GM19468 (cell line): Measurements from ENCODE around the gene B2M.
"Not testable (repeated sequence)": the region's sequence is repeated elsewhere in the genome, so short reads cannot be mapped to it uniquely, and the experiment has no call there.

Source experiments
- ATAC-seq: cut with Tn5 transposase; IDR thresholded peaks from one replicate; pipeline ENCODE4 v1.9.1; 2021; ENCODE audit warnings: mild to moderate bottlenecking, moderate library complexity, moderate number of reproducible peaks; ENCODE audit not compliant: unreplicated experiment; ENCODE audit errors: extremely low read depth

The B2M gene

GRCh38 chr15:44711096-44711742 is at the start of gene B2M, which contains the start of gene PATL2:
TSS of gene B2M (plus strand) at chr15:44711517. CDS start at chr15:44711547, 30 bp downstream.
TSS of gene PATL2 (minus strand) at chr15:44711323. CDS start at chr15:44676490, 34,833 bp downstream.
- ATAC-seq: peak; percentile 85

- no peak for ATAC-seq
Observed at GRCh38 chr15:44661576-44661975, 49.7 kb upstream of the B2M start.

DNA sequence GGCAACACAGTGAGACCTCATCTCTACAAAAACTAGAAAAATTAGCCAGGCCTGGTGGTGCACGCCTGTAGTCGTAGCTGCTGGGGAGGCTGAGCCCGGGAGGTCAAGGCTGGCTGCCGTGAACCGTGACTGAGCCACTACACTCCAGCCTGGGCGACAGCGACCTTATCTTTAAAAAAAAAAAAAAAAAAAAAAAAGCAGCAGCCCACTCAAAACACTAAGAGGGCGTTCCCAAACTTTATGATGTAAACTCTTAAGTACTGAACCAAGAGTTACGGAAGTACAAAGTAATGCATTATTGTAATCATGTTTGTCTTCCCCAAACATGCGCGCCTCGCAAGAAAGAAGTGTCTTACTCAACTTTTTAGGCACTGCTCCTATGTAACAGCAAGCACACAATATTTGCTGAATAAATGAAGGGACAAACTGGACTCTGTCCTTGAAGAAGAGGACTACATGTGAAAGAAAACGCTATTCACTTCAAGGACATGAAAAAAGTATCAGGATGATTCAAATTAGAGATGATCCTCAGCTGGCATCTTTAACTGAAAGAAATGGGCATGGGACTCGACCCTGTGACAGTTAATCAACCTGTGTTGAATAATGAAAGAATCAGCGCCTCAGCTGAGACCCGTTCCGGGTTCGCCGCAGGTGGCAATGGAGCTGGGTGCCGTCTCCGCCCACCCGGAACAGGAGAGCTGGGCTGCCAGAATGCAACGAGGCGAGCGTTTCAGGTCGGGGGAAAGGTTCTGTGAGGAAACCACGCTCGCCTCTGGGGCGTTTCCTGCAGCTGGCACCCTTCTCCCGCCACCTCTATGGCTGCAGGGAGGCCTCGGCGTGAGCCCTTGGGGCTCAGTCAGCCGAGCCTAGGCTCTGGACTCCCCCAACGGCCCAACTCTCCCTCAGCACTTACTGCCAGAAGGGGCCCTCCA is 48.6 kb upstream of the B2M start:
- peak; percentile 16 for ATAC-seq

- peak; percentile 69 for ATAC-seq
Observed at GRCh38 chr15:44663410-44664308, 47.7 kb upstream of the B2M start, which contains the start of gene SPG11. TSS of gene SPG11 (minus strand) at chr15:44663662. CDS start at chr15:44663647, 15 bp downstream.

DNA sequence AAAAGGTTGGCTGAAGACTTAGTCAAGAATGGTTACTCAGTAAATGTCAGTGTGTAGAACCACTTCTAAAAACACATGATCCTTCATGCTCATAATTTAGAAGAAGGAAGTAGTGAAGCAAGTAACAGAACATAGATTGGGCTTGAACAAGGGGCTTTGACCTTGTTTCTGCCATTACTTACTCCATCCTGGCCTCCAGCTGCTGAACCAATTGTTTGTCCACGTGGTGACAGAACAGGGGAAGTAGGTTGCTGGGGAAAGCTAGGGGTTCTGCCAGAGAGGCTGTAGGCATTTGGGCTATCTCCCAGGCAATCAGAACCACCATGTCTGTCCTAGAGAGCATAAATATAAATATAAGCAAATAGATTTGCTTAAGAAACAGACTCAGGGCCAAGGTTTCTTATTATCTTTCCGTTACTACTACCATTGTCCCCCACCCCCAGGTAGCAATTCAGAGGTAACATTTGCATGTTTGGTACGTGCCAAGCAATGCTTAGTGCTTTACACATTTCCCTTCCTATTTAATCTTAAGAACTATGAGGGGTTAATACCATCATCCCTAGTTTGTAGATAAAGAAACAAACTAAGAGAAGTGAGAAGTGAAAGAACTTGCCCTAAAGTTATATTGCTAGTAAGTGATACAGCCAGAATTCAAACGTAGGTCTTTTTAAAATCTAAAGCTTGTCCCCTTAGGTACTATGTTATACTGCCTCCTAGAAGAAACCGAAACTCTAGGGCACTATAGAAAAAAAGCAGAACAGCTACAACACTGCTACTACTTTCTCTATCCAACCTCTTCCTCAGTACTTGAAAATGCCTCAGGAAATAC is 44.9 kb upstream of the B2M start:
- no peak for ATAC-seq

GRCh38 chr15:44667039-44667360 is 44.3 kb upstream of the B2M start:
- no peak for ATAC-seq

DNA sequence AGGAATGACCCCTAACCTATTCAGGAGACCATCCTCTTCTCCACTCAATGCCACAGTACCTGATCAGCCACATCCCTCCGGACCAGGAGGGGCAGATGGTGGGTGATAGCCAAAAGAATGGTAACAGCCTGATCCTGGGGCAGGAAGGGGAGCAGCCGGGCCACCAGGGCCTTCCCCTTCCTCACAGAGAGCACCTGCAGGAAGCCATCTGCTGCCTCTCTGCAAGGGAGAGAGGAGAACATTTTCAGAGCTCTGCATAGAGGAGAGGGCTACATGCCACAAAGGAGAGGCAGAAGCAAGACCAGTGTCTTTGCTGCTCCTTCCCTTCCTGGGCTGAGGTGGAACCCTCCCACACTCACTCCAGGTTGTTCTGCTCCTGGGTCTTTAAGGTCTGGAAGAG is 42.4 kb upstream of the B2M start:
- ATAC-seq: no peak

GRCh38 chr15:44670087-44670950 is 41.0 kb upstream of the B2M start:
- ATAC-seq: no peak

GRCh38 chr15:44673639-44674038 is 37.7 kb upstream of the B2M start:
- no peak for ATAC-seq

GRCh38 chr15:44675911-44676310 is 35.4 kb upstream of the B2M start:
- ATAC-seq: no peak

DNA sequence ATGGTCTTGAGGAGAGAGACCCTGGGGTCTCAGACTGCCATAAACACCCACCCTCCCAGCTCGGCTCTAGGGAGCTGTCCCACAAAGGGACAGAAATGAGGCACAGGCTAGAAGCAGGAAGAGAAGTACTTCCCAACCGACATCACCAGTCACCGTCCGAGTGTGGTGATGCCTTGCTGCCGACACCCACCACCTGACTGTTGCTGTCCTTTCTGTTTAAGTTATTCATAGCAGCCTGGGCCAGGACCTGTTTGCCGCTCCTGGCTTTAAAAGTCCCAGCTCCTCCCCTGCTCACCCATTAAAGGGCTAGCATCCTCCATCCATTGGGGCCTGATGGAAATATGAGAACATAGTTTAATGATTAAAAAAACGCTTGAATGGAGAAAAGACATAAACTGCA is 34.6 kb upstream of the B2M start:
- ATAC-seq: no peak

GRCh38 chr15:44682211-44682610 is 29.1 kb upstream of the B2M start:
- ATAC-seq: no peak

- not testable (repeated sequence) for ATAC-seq
Observed at GRCh38 chr15:44682809-44683682, 28.3 kb upstream of the B2M start.

GRCh38 chr15:44689318-44689717 is 22.0 kb upstream of the B2M start:
- not testable (repeated sequence) for ATAC-seq

DNA sequence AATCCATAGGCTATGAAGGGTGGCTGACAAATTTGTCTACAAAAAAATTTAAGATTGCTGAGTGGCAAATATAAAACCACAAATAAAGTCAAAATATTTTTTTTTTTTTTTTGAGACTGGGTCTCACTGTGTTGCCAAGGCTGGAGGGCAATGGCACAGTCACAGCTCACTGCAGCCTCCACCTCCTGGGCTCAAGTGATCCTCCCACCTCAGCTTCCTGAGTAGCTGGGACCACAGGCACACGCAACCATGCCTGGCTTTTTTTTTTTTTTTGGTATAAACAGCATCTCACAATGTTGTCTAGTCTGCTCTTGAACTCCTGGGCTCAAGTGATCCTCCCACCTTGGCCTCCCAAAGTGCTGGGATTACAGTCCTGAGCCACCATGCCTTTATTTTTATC is 21.1 kb upstream of the B2M start:
- ATAC-seq: not testable (repeated sequence)

DNA sequence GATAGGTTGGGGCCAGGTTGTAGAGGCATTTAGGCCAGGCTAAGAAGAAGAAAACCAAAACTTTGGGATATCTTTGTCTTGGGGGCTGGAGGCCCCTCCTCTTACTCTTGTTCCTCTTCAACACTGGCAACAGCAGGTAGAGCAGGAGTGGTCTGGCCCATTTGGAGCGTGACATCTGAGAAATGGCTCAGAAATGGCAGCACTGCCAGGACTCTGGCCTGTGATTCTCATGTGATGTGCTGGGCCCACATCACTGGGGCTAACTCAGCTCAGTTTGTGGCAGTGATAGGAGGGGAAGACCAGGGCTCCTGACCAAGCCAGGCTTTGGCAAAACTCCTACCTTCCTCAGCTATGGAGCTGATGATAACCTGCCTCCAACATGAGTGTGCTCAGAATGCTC is 18.7 kb upstream of the B2M start:
- no peak for ATAC-seq

DNA sequence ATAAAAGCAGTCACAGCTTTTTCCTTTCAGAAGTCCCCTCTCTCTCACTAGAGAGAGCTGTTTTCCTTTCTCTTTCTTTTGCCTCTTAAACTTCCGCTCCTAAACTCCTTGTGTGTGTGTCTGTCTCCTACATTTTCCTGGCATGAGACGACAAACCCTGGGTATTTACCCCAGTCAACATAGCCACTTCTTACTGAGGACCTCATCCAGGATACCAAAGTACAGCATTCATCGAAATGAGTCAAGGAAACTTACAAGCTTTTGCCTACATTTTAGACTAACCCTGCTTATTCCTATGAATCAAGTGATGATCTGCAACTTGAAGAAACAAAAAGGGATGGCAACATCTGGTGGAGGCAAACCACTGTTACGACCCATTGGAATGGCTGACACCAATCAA is 16.9 kb upstream of the B2M start:
- no peak for ATAC-seq

DNA sequence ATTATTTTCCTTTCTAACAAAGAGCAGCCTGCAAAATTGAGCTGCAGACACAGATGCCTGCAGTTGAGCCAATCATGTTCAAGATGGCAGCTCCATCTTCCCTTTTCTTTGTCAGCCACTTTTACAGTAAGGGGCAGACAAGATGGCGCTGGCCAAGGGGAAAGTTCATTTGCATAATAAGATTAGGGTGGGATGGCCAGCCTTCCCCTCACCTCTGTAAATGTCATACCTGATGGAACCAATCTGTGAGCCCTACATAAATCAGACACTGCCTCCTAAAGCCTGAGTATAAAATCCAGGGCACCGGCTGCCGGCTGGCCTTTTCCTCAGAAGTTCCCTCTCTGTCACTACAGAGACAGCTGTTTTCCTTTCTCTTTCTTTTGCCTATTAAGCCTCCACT is 16.0 kb upstream of the B2M start:
- ATAC-seq: no peak
